T follicular helper cell (primary cell): ENCODE data around the gene CHN1.

Source experiments
- DNase-seq: peaks from one replicate; pipeline ENCODE4 v3.0.0-alpha.2; 2020; ENCODE audit warnings: low read depth

Gene CHN1

GRCh38 chr2:174765576-174765975, 239.6 kb downstream of the CHN1 start:
- DNase-seq, result no peak

GRCh38 chr2:174764280-174765255, 240.6 kb downstream of the CHN1 start, which contains the start of gene CHRNA1:
CHRNA1 (minus strand) TSS chr2:174764472; CDS start chr2:174764394, 78 bp downstream.
- DNase-seq, result no peak

GRCh38 chr2:174763780-174764179, 241.4 kb downstream of the CHN1 start:
- DNase-seq, result no peak

- no peak for DNase-seq
Measured at GRCh38 chr2:174762464-174762863, 242.7 kb downstream of the CHN1 start.

GRCh38 chr2:174761837-174762236, 243.3 kb downstream of the CHN1 start:
- no peak for DNase-seq

GRCh38 chr2:174760845-174761473, 244.2 kb downstream of the CHN1 start:
- no peak for DNase-seq

GRCh38 chr2:174759381-174760065, 245.7 kb downstream of the CHN1 start:
- DNase-seq, result no peak

GRCh38 chr2:174756743-174757142, 248.4 kb downstream of the CHN1 start:
- no peak for DNase-seq

GRCh38 chr2:174753038-174753633, 252.0 kb downstream of the CHN1 start:
- DNase-seq, result peak; percentile 29

- DNase-seq, result no peak
Measured at GRCh38 chr2:174752403-174753037, 252.7 kb downstream of the CHN1 start.

GRCh38 chr2:174750923-174751441, 254.2 kb downstream of the CHN1 start:
- DNase-seq, result peak; percentile 13

- DNase-seq, result no peak
Measured at GRCh38 chr2:174749793-174750192, 255.4 kb downstream of the CHN1 start.

- peak; percentile 60 for DNase-seq
Measured at GRCh38 chr2:174748948-174749347, 256.2 kb downstream of the CHN1 start.
